ENCODE data around the gene DNAL1.

DNAL1 gene

GRCh38 chr14:73739899-73740617 lies 95.3 kb downstream of the DNAL1 start:
- peaks cover 30 to 67% (median 62%) of the 10 kb centered on the region in 5 donors for H3K4me1 ChIP-seq (ENCODE audit: control insufficient read depth in 5 of 5, insufficient read depth in 5 of 5, low read length in 5 of 5)
- no peaks in the 10 kb centered on the region for H3K9me3 ChIP-seq (ENCODE audit: control insufficient read depth in 5 of 5, low read length in 5 of 5)
- H3K27me3 ChIP-seq (ENCODE audit: control insufficient read depth in 5 of 5, insufficient read depth in 4 of 5, low read length in 5 of 5), result no peaks in the 10 kb centered on the region
- peak overlapping the region in 2 of 5 donors; percentile 21 to 55 for H3K4me3 ChIP-seq (ENCODE audit: low read depth in 1 of 5, low read length in 5 of 5)
- H3K9ac ChIP-seq (ENCODE audit: low read length in 5 of 5), result peak overlapping the region in 4 of 5 donors; percentile 18 to 63 (median 48)
- peak overlapping the region; percentile 85 for H3K27ac ChIP-seq (ENCODE audit: low read depth, low read length)
- peaks cover 3 to 49% (median 38%) of the 10 kb centered on the region in 5 donors for H3K36me3 ChIP-seq (ENCODE audit: control insufficient read depth in 5 of 5, insufficient read depth in 5 of 5, low read length in 5 of 5)

GRCh38 chr14:73740618-73741326 lies 96.0 kb downstream of the DNAL1 start:
- no peaks in the 10 kb centered on the region for H3K9me3 ChIP-seq (ENCODE audit: control insufficient read depth in 5 of 5, low read length in 5 of 5)
- peak overlapping the region; percentile 85 for H3K27ac ChIP-seq (ENCODE audit: low read depth, low read length)
- H3K9ac ChIP-seq (ENCODE audit: low read length in 5 of 5), result peak overlapping the region in 4 of 5 donors; percentile 5 to 63 (median 44)
- H3K27me3 ChIP-seq (ENCODE audit: control insufficient read depth in 5 of 5, insufficient read depth in 4 of 5, low read length in 5 of 5), result no peaks in the 10 kb centered on the region
- H3K4me3 ChIP-seq (ENCODE audit: low read depth in 1 of 5, low read length in 5 of 5), result peak overlapping the region in 4 of 5 donors; percentile 6 to 55 (median 44)
- peaks cover 0 to 43% (median 34%) of the 10 kb centered on the region in 5 donors for H3K36me3 ChIP-seq (ENCODE audit: control insufficient read depth in 5 of 5, insufficient read depth in 5 of 5, low read length in 5 of 5)
- H3K4me1 ChIP-seq (ENCODE audit: control insufficient read depth in 5 of 5, insufficient read depth in 5 of 5, low read length in 5 of 5), result peaks cover 36 to 74% (median 70%) of the 10 kb centered on the region in 5 donors

GRCh38 chr14:73741386-73741875 lies 96.6 kb downstream of the DNAL1 start:
- H3K4me3 ChIP-seq (ENCODE audit: low read depth in 1 of 5, low read length in 5 of 5), result peak overlapping the region; percentile 6 to 55 (median 45)
- no peaks in the 10 kb centered on the region for H3K27me3 ChIP-seq (ENCODE audit: control insufficient read depth in 5 of 5, insufficient read depth in 4 of 5, low read length in 5 of 5)
- H3K4me1 ChIP-seq (ENCODE audit: control insufficient read depth in 5 of 5, insufficient read depth in 5 of 5, low read length in 5 of 5), result peaks cover 41 to 81% (median 76%) of the 10 kb centered on the region in 5 donors
- H3K9me3 ChIP-seq (ENCODE audit: control insufficient read depth in 5 of 5, low read length in 5 of 5), result no peaks in the 10 kb centered on the region
- H3K27ac ChIP-seq (ENCODE audit: low read depth, low read length), result peak overlapping the region; percentile 85
- H3K9ac ChIP-seq (ENCODE audit: low read length in 5 of 5), result peak overlapping the region; percentile 3 to 63 (median 37)
- peaks cover 0 to 37% (median 31%) of the 10 kb centered on the region in 5 donors for H3K36me3 ChIP-seq (ENCODE audit: control insufficient read depth in 5 of 5, insufficient read depth in 5 of 5, low read length in 5 of 5)

GRCh38 chr14:73741876-73742519 lies 97.2 kb downstream of the DNAL1 start:
- peak overlapping the region; percentile 85 for H3K27ac ChIP-seq (ENCODE audit: low read depth, low read length)
- H3K9me3 ChIP-seq (ENCODE audit: control insufficient read depth in 5 of 5, low read length in 5 of 5), result no peaks in the 10 kb centered on the region
- peaks cover 0 to 31% (median 25%) of the 10 kb centered on the region in 5 donors for H3K36me3 ChIP-seq (ENCODE audit: control insufficient read depth in 5 of 5, insufficient read depth in 5 of 5, low read length in 5 of 5)
- H3K27me3 ChIP-seq (ENCODE audit: control insufficient read depth in 5 of 5, insufficient read depth in 4 of 5, low read length in 5 of 5), result no peaks in the 10 kb centered on the region
- H3K9ac ChIP-seq (ENCODE audit: low read length in 5 of 5), result peak overlapping the region; percentile 3 to 65 (median 37)
- H3K4me3 ChIP-seq (ENCODE audit: low read depth in 1 of 5, low read length in 5 of 5), result peak overlapping the region; percentile 6 to 55 (median 45)
- peaks cover 43 to 86% (median 82%) of the 10 kb centered on the region in 5 donors for H3K4me1 ChIP-seq (ENCODE audit: control insufficient read depth in 5 of 5, insufficient read depth in 5 of 5, low read length in 5 of 5)

GRCh38 chr14:73742520-73743238 lies 97.9 kb downstream of the DNAL1 start:
- peaks cover 43 to 92% (median 88%) of the 10 kb centered on the region in 5 donors for H3K4me1 ChIP-seq (ENCODE audit: control insufficient read depth in 5 of 5, insufficient read depth in 5 of 5, low read length in 5 of 5)
- H3K9me3 ChIP-seq (ENCODE audit: control insufficient read depth in 5 of 5, low read length in 5 of 5), result no peaks in the 10 kb centered on the region
- no peaks in the 10 kb centered on the region for H3K27me3 ChIP-seq (ENCODE audit: control insufficient read depth in 5 of 5, insufficient read depth in 4 of 5, low read length in 5 of 5)
- H3K9ac ChIP-seq (ENCODE audit: low read length in 5 of 5), result peak overlapping the region in 4 of 5 donors; percentile 21 to 65 (median 42)
- peak overlapping the region; percentile 85 for H3K27ac ChIP-seq (ENCODE audit: low read depth, low read length)
- peaks cover 0 to 24% (median 21%) of the 10 kb centered on the region in 5 donors for H3K36me3 ChIP-seq (ENCODE audit: control insufficient read depth in 5 of 5, insufficient read depth in 5 of 5, low read length in 5 of 5)
- H3K4me3 ChIP-seq (ENCODE audit: low read depth in 1 of 5, low read length in 5 of 5), result peak overlapping the region in 2 of 5 donors; percentile 43 to 55

- peak overlapping the region; percentile 85 for H3K27ac ChIP-seq (ENCODE audit: low read depth, low read length)
- no peaks in the 10 kb centered on the region for H3K27me3 ChIP-seq (ENCODE audit: control insufficient read depth in 5 of 5, insufficient read depth in 4 of 5, low read length in 5 of 5)
- peaks cover 43 to 95% (median 92%) of the 10 kb centered on the region in 5 donors for H3K4me1 ChIP-seq (ENCODE audit: control insufficient read depth in 5 of 5, insufficient read depth in 5 of 5, low read length in 5 of 5)
- H3K9me3 ChIP-seq (ENCODE audit: control insufficient read depth in 5 of 5, low read length in 5 of 5), result no peaks in the 10 kb centered on the region
- peaks cover 0 to 18% (median 15%) of the 10 kb centered on the region in 5 donors for H3K36me3 ChIP-seq (ENCODE audit: control insufficient read depth in 5 of 5, insufficient read depth in 5 of 5, low read length in 5 of 5)
- H3K9ac ChIP-seq (ENCODE audit: low read length in 5 of 5), result peak overlapping the region in 1 of 5 donors; percentile 11
- peak overlapping the region in 3 of 5 donors; percentile 1 to 21 (median 12) for H3K4me3 ChIP-seq (ENCODE audit: low read depth in 1 of 5, low read length in 5 of 5)
Measured at GRCh38 chr14:73743431-73743931, 98.7 kb downstream of the DNAL1 start.

GRCh38 chr14:73744175-73744867 lies 99.5 kb downstream of the DNAL1 start:
- H3K9ac ChIP-seq (ENCODE audit: low read length in 5 of 5), result peak overlapping the region in 2 of 5 donors; percentile 39 to 44
- H3K4me3 ChIP-seq (ENCODE audit: low read depth in 1 of 5, low read length in 5 of 5), result peak overlapping the region in 1 of 5 donors; percentile 21
- H3K27ac ChIP-seq (ENCODE audit: low read depth, low read length), result peak overlapping the region; percentile 85

GRCh38 chr14:73744874-73745529 lies 100.2 kb downstream of the DNAL1 start:
- no peaks in the 10 kb centered on the region for H3K9me3 ChIP-seq (ENCODE audit: control insufficient read depth in 5 of 5, low read length in 5 of 5)
- peaks cover 0 to 2% (median 0%) of the 10 kb centered on the region in 5 donors for H3K36me3 ChIP-seq (ENCODE audit: control insufficient read depth in 5 of 5, insufficient read depth in 5 of 5, low read length in 5 of 5)
- H3K27ac ChIP-seq (ENCODE audit: low read depth, low read length), result peak overlapping the region; percentile 85
- peaks cover 46 to 95% (median 88%) of the 10 kb centered on the region in 5 donors for H3K4me1 ChIP-seq (ENCODE audit: control insufficient read depth in 5 of 5, insufficient read depth in 5 of 5, low read length in 5 of 5)
- peak overlapping the region in 2 of 5 donors; percentile 44 to 46 for H3K9ac ChIP-seq (ENCODE audit: low read length in 5 of 5)
- peak overlapping the region in 1 of 5 donors; percentile 13 for H3K4me3 ChIP-seq (ENCODE audit: low read depth in 1 of 5, low read length in 5 of 5)
- H3K27me3 ChIP-seq (ENCODE audit: control insufficient read depth in 5 of 5, insufficient read depth in 4 of 5, low read length in 5 of 5), result no peaks in the 10 kb centered on the region

More at GRCh38 chr14:73744175-73744867, 99.5 kb downstream of the DNAL1 start:
- peaks cover 43 to 96% (median 89%) of the 10 kb centered on the region in 5 donors for H3K4me1 ChIP-seq (ENCODE audit: control insufficient read depth in 5 of 5, insufficient read depth in 5 of 5, low read length in 5 of 5)
- H3K9me3 ChIP-seq (ENCODE audit: control insufficient read depth in 5 of 5, low read length in 5 of 5), result no peaks in the 10 kb centered on the region
- H3K27me3 ChIP-seq (ENCODE audit: control insufficient read depth in 5 of 5, insufficient read depth in 4 of 5, low read length in 5 of 5), result no peaks in the 10 kb centered on the region
- H3K36me3 ChIP-seq (ENCODE audit: control insufficient read depth in 5 of 5, insufficient read depth in 5 of 5, low read length in 5 of 5), result peaks cover 0 to 9% (median 6%) of the 10 kb centered on the region in 5 donors
